Measurements from ENCODE around the gene FAM222A. TPM values are rescaled to one million over a fixed set of nuclear protein-coding genes. Genes with fewer than 3 reads are reported as not detected.
A peak's percentile ranks its signal among the peaks of the same experiment; 100 is the strongest.

FAM222A gene
- total RNA-seq, 2 donors from 2014 or later, result 0.68 to 2.9 TPM

- H3K36me3 ChIP-seq, result no peaks in the 10 kb centered on the region
- TF ChIP-seq CTCF (IDR thresholded peaks at IDR 0.05), result no peak
- no peaks in the 10 kb centered on the region for H3K4me1 ChIP-seq (ENCODE audit: control insufficient read depth in 1 of 2, low read depth in 2 of 2)
- no peaks in the 10 kb centered on the region for H3K27me3 ChIP-seq (replicated peaks; ENCODE audit: insufficient read depth)
- H3K27ac ChIP-seq, result no peak overlapping the region
- H3K9me3 ChIP-seq, result no peaks in the 10 kb centered on the region
- no peak for ATAC-seq (ENCODE audit: insufficient number of reproducible peaks, low FRiP score, low read depth)
- DNase-seq (ENCODE audit: low spot score), result no peak
- no peak overlapping the region for H3K4me3 ChIP-seq
These were observed 90.1 kb downstream of the FAM222A start for GRCh38 chr12:109803678-109804077.

- no peaks in the 10 kb centered on the region for H3K36me3 ChIP-seq
- H3K4me3 ChIP-seq, result no peak overlapping the region
- ATAC-seq (ENCODE audit: insufficient number of reproducible peaks, low FRiP score, low read depth), result peak; percentile 62
- DNase-seq (ENCODE audit: low spot score), result peak; percentile 26
- H3K4me1 ChIP-seq (ENCODE audit: control insufficient read depth in 1 of 2, low read depth in 2 of 2), result no peaks in the 10 kb centered on the region
- TF ChIP-seq CTCF (IDR thresholded peaks at IDR 0.05), result peak; percentile 97
- no peak overlapping the region for H3K27ac ChIP-seq
- no peaks in the 10 kb centered on the region for H3K27me3 ChIP-seq (replicated peaks; ENCODE audit: insufficient read depth)
- no peaks in the 10 kb centered on the region for H3K9me3 ChIP-seq
These were observed 91.5 kb downstream of the FAM222A start for GRCh38 chr12:109804820-109805761.

- H3K4me1 ChIP-seq (ENCODE audit: control insufficient read depth in 1 of 2, low read depth in 2 of 2), result no peaks in the 10 kb centered on the region
- DNase-seq (ENCODE audit: low spot score), result no peak
- no peak for ATAC-seq (ENCODE audit: insufficient number of reproducible peaks, low FRiP score, low read depth)
- TF ChIP-seq CTCF (IDR thresholded peaks at IDR 0.05), result no peak
- H3K36me3 ChIP-seq, result no peaks in the 10 kb centered on the region
- H3K27ac ChIP-seq, result no peak overlapping the region
- no peaks in the 10 kb centered on the region for H3K27me3 ChIP-seq (replicated peaks; ENCODE audit: insufficient read depth)
- H3K4me3 ChIP-seq, result no peak overlapping the region
- H3K9me3 ChIP-seq, result no peaks in the 10 kb centered on the region
These were observed 94.5 kb downstream of the FAM222A start for GRCh38 chr12:109807954-109808643.

- TF ChIP-seq CTCF (IDR thresholded peaks at IDR 0.05), result no peak
- ATAC-seq (ENCODE audit: insufficient number of reproducible peaks, low FRiP score, low read depth) (no peak), DNase-seq (ENCODE audit: low spot score) (no peak)
- H3K27me3 ChIP-seq (replicated peaks; ENCODE audit: insufficient read depth), result no peaks in the 10 kb centered on the region
- H3K4me3 ChIP-seq, result no peak overlapping the region
- H3K36me3 ChIP-seq, result no peaks in the 10 kb centered on the region
- H3K9me3 ChIP-seq, result no peaks in the 10 kb centered on the region
- no peaks in the 10 kb centered on the region for H3K4me1 ChIP-seq (ENCODE audit: control insufficient read depth in 1 of 2, low read depth in 2 of 2)
- H3K27ac ChIP-seq, result no peak overlapping the region
These were observed 95.4 kb downstream of the FAM222A start for GRCh38 chr12:109808876-109809646.

All from thoracic aorta (tissue), 2 donors.